ENCODE data around the gene HPS4. TPM values are rescaled to one million over a fixed set of nuclear protein-coding genes. Genes with fewer than 3 reads are reported as not detected.
A peak's percentile ranks its signal among the peaks of the same experiment; 100 is the strongest.

Gene HPS4
- total RNA-seq, 1 experiment from 2014 or later, result 35.4 TPM

DNA sequence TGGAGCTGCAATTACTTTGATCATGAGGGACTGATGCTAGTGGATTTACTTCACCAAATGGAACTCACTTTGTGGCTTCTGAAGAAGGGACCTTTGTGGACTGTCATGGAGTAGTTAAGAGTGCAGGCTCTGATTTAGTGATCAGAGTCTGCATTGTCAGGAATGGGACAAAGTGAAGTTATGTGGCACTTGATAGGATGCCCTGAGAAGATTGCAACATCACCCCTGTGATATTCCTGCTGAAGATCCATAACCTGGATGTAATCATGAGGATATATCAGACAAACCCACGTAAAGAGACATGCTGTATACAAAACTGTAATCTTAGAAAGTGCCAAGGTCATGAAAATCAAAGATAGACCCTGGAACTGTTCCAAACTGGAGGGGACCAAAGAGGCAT is 30.3 kb upstream of the HPS4 start (continued):
- no peak for TF ChIP-seq RAD21 (IDR thresholded peaks at IDR 0.05; ENCODE audit: low read depth)
- TF ChIP-seq ZFX (IDR thresholded peaks at IDR 0.05), result no peak
- TF ChIP-seq CEBPB (IDR thresholded peaks at IDR 0.05; ENCODE audit: low read depth), result no peak
- TF ChIP-seq, protein P1, sequence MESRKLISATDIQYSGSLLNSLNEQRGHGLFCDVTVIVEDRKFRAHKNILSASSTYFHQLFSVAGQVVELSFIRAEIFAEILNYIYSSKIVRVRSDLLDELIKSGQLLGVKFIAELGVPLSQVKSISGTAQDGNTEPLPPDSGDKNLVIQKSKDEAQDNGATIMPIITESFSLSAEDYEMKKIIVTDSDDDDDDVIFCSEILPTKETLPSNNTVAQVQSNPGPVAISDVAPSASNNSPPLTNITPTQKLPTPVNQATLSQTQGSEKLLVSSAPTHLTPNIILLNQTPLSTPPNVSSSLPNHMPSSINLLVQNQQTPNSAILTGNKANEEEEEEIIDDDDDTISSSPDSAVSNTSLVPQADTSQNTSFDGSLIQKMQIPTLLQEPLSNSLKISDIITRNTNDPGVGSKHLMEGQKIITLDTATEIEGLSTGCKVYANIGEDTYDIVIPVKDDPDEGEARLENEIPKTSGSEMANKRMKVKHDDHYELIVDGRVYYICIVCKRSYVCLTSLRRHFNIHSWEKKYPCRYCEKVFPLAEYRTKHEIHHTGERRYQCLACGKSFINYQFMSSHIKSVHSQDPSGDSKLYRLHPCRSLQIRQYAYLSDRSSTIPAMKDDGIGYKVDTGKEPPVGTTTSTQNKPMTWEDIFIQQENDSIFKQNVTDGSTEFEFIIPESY (IDR thresholded peaks at IDR 0.05; ENCODE audit: extremely low read depth, insufficient replicate concordance, low read length), result no peak

DNA sequence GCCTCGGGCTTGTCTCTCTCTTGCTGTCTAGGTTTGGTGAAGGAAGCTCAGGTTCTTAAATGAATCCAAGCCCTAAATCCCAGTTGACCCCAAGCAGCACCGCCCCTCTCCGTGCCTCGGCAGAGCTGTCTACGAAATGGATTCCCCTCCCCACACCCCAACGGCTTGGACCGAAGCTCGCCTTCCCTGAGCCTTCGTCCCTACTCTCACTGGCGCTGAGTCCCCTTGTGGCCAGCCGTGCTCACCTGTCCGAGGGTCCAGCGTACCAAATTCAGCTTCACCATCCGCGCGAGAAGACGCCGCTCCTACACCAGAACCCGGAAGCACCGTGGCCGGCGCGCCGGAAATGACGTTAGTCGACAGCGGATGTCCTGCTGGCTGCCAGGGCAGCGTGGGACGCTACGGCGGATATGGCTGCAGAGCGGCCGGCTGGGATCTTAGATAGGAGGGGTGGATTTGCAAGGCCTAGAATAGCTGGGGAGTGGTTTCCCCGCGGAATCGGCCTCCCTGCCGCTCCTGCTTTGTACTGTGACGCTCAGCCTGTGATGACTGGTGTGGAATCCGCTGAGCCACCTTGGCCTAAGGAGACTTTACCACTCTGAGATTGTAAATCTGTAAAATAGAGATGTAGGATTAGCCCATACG is 28.7 kb upstream of the HPS4 start, which contains the start of gene TFIP11:
TFIP11 (minus strand) TSS at position 325 of the 645 bp plus-strand sequence. CDS start 2,201 bp downstream, outside the sequence.
- Histone ChIP-seq H3K4me2 (ENCODE audit: low read length) (peak within 1 kb of the TSS; percentile 79), H3K9me3 (ENCODE audit: control insufficient read depth in 1 of 2, insufficient read depth in 1 of 2, low read depth in 1 of 2, low read length in 2 of 2) (no peaks in the 10 kb centered on the region), H3K79me2 (ENCODE audit: insufficient read depth, low read length) (peaks cover 41% of the 10 kb centered on the region), H3K4me1 (ENCODE audit: control insufficient read depth in 1 of 2, insufficient read depth in 2 of 2, low read length in 2 of 2) (peaks cover 13 to 14% of the 10 kb centered on the region in 2 experiments; a peak in 3 of 4 replicates), H3K9me2 (ENCODE audit: insufficient read depth) (no peaks in the 10 kb centered on the region), H2AFZ (ENCODE audit: low read depth, low read length, poor library complexity, severe bottlenecking) (no peak within 1 kb of the TSS), H3K27ac (ENCODE audit: low read depth, low read length) (peak within 1 kb of the TSS; percentile 59), H4K20me1 (ENCODE audit: insufficient read depth) (no peaks in the 10 kb centered on the region), H3K36me3 (ENCODE audit: control insufficient read depth in 1 of 2, insufficient read depth in 2 of 2, low read length in 2 of 2) (peaks cover 5 to 20% of the 10 kb centered on the region in 2 experiments; a peak in 3 of 4 replicates), H3K27me3 (ENCODE audit: insufficient read depth, low read length) (no peaks in the 10 kb centered on the region), H3K9ac (ENCODE audit: low read length) (peak within 1 kb of the TSS; percentile 81), H3K4me3 (replicated peaks in 1 of 2; ENCODE audit: low read depth in 1 of 2, low read length in 2 of 2) (peak within 1 kb of the TSS; percentile 63 to 94)
- BruUV-seq (replicated peaks), result no TSS peak
- ATAC-seq, result peak; percentile 99
- DNase-seq (ENCODE audit: low read depth, low spot score), result peak; percentile 87
- ChIA-PET CTCF (interaction anchor here (0.8 kb wide), 1 partner anchor 148 kb away, joined by 3 read pairs; no protein-coding TSS in a partner anchor), POLR2A (interaction anchor here (1.0 kb wide), 1 partner anchor 13 kb away, joined by 4 read pairs; no protein-coding TSS in a partner anchor), RAD21 (ENCODE audit: low non-redundant PET in 1 of 2, low total read pairs in 2 of 2, uncharacterized antibody in 2 of 2, unreplicated experiment in 2 of 2) (interaction anchor here in 1 of 2 experiments (0.5 kb wide), 1 partner anchor 79 kb away, joined by 3 read pairs; no protein-coding TSS in a partner anchor)
- intact Hi-C loops (cut with micrococcal nuclease), result no loop called here
- TF ChIP-seq SP1 (IDR thresholded peaks at IDR 0.05; ENCODE audit: low read depth) (peak; percentile 38; the same call in 1 of the 2 replicates), EGR1 (IDR thresholded peaks at IDR 0.05; ENCODE audit: low read depth) (no peak), TCF7L2 (IDR thresholded peaks at IDR 0.05; ENCODE audit: borderline replicate concordance, extremely low read depth, insufficient read depth, insufficient read length) (no peak), EZH2phosphoT487 (IDR thresholded peaks at IDR 0.05; ENCODE audit: borderline replicate concordance) (no peak), JUND (IDR thresholded peaks at IDR 0.05) (no peak), EZH2 (IDR thresholded peaks at IDR 0.05) (no peak), SRF (IDR thresholded peaks at IDR 0.05; ENCODE audit: low read depth) (peak; percentile 89), YY1 (IDR thresholded peaks at IDR 0.05; ENCODE audit: extremely low read depth, insufficient replicate concordance, low read depth, low read length) (peak; percentile 73), ELF1 (IDR thresholded peaks at IDR 0.05; ENCODE audit: borderline replicate concordance, low read depth) (peak; percentile 99), ZFX (IDR thresholded peaks at IDR 0.05) (peak; percentile 80), SIN3A (IDR thresholded peaks at IDR 0.05; ENCODE audit: low read depth) (peak; percentile 97), RAD21 (IDR thresholded peaks at IDR 0.05; ENCODE audit: low read depth) (no peak), CBX3 (IDR thresholded peaks at IDR 0.05; ENCODE audit: low read depth) (no peak), POLR2A (IDR thresholded peaks at IDR 0.05; ENCODE audit: borderline replicate concordance, extremely low read depth, insufficient read depth, insufficient read length) (peak; percentile 59), FOSL1 (IDR thresholded peaks at IDR 0.05; ENCODE audit: low read depth) (no peak), POLR2AphosphoS5 (IDR thresholded peaks at IDR 0.05; ENCODE audit: low read depth, low read length) (peak; percentile 80), ZNF274 (IDR thresholded peaks at IDR 0.05; ENCODE audit: low read depth, low read length) (no peak)
- TF ChIP-seq, protein P2, sequence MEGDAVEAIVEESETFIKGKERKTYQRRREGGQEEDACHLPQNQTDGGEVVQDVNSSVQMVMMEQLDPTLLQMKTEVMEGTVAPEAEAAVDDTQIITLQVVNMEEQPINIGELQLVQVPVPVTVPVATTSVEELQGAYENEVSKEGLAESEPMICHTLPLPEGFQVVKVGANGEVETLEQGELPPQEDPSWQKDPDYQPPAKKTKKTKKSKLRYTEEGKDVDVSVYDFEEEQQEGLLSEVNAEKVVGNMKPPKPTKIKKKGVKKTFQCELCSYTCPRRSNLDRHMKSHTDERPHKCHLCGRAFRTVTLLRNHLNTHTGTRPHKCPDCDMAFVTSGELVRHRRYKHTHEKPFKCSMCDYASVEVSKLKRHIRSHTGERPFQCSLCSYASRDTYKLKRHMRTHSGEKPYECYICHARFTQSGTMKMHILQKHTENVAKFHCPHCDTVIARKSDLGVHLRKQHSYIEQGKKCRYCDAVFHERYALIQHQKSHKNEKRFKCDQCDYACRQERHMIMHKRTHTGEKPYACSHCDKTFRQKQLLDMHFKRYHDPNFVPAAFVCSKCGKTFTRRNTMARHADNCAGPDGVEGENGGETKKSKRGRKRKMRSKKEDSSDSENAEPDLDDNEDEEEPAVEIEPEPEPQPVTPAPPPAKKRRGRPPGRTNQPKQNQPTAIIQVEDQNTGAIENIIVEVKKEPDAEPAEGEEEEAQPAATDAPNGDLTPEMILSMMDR (IDR thresholded peaks at IDR 0.05 in 2 of 3, conservative IDR thresholded peaks at IDR 0.05 in 1 of 3; ENCODE audit: borderline replicate concordance in 1 of 3, insufficient read depth in 1 of 3, low read depth in 2 of 3, low read length in 2 of 3), result peak in 2 of 3 experiments; percentile 26 to 32; a peak in 2 of 6 replicates
- TF ChIP-seq, protein P3, sequence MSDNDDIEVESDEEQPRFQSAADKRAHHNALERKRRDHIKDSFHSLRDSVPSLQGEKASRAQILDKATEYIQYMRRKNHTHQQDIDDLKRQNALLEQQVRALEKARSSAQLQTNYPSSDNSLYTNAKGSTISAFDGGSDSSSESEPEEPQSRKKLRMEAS (IDR thresholded peaks at IDR 0.05), result peak; percentile 89
- TF ChIP-seq, protein P4, sequence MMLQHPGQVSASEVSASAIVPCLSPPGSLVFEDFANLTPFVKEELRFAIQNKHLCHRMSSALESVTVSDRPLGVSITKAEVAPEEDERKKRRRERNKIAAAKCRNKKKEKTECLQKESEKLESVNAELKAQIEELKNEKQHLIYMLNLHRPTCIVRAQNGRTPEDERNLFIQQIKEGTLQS (IDR thresholded peaks at IDR 0.05), result no peak
